K562 (cell line): ENCODE data around the gene DNAJB1. TPM values are rescaled to one million over a fixed set of nuclear protein-coding genes. Genes with fewer than 3 reads are reported as not detected.
A peak's percentile ranks its signal among the peaks of the same experiment; 100 is the strongest.

Experiments used
- DMBX1 ChIP-seq: fragments of 250-450 bp; sonication (Bioruptor Pico); IDR thresholded peaks from 2 replicates; pipeline ENCODE4 v1.8.0; 2022; ENCODE audit warnings: inconsistent platforms, mild to moderate bottlenecking, moderate library complexity, borderline replicate concordance
- FOXJ2 ChIP-seq: fragments of 200-800 bp; sonication (Bioruptor generic); IDR thresholded peaks from 2 replicates; pipeline ENCODE4 v1.6.1; 2016; ENCODE audit warnings: missing genetic modification characterization, missing compliant biosample characterization
- GTF2A2 ChIP-seq: IDR thresholded peaks from 2 replicates; pipeline ENCODE4 v1.6.1; 2016; ENCODE audit warnings: mild to moderate bottlenecking, missing genetic modification characterization, missing compliant biosample characterization
- HCFC1 ChIP-seq: IDR thresholded peaks from 2 replicates; pipeline ENCODE4 v1.6.1; 2012; ENCODE audit warnings: low read depth, low read length, improper control_type of control experiment
- L3MBTL2 ChIP-seq: fragments of 450-650 bp; IDR thresholded peaks from 2 replicates; pipeline ENCODE4 v1.6.1; 2016; ENCODE audit warnings: mild to moderate bottlenecking, moderate library complexity
- ZBED1 ChIP-seq: IDR thresholded peaks from 2 replicates; pipeline ENCODE4 v1.6.1; 2014
- ZNF583 ChIP-seq: fragments of 250-450 bp; sonication (Bioruptor Pico); IDR thresholded peaks from 2 replicates; pipeline ENCODE4 v1.4.0; 2020
- ZNF830 ChIP-seq: fragments of 250-450 bp; sonication (Bioruptor Pico); IDR thresholded peaks from 2 replicates; pipeline ENCODE4 v1.5.0; 2021; ENCODE audit warnings: mild to moderate bottlenecking
- polyA plus RNA-seq, 8 experiments: library from polyadenylated mRNA; depleted of rRNA in 4 of 8; stranded (reverse) in 5 of 8; unstranded in 3 of 8; fragments of >200 nt; fragmentation: Nextera tagmentation in 2 of 8; fragmentation: Illumina TruSeq in 1 of 8; extraction: Ambion mirVana in 2 of 8; extraction: Trizol in 1 of 8; gene quantifications; 2 replicates each; pipeline versions ENCODE4 v1.2.1 to v1.2.3, GENCODE V29; 2011 to 2014; ENCODE audit warnings: inconsistent platforms in 1 of 8, missing spikeins in 1 of 8
- total RNA-seq, 7 experiments: library from RNA; depleted of rRNA in 6 of 7; stranded (reverse); fragments of >200 nt in 6 of 7; fragmentation: Illumina TruSeq in 2 of 7; extraction: Trizol in 2 of 7; gene quantifications; 2 replicates each; pipeline versions ENCODE4 v1.2.1 to v1.2.3, GENCODE V29; 2011 to 2021; ENCODE audit warnings: low replicate concordance in 1 of 7
- TF ChIP-seq, protein P1 (sequence below), 2 experiments: fragments of 450-650 bp; formaldehyde crosslinking in 1 of 2; IDR thresholded peaks; 2 replicates each; pipeline versions ENCODE4 v1.4.0 to v1.6.1; 2014 to 2020; ENCODE audit warnings: mild to moderate bottlenecking in 2 of 2, borderline replicate concordance in 1 of 2, low read depth in 1 of 2
- TF ChIP-seq, protein P2 (sequence below): sonication (generic); formaldehyde crosslinking; IDR thresholded peaks from 2 replicates; pipeline ENCODE4 v1.8.1; 2023; ENCODE audit warnings: mild to moderate bottlenecking, missing genetic modification reagents
- TF ChIP-seq, protein P3 (sequence below): fragments of 250-450 bp; sonication (Bioruptor Pico); IDR thresholded peaks from 2 replicates; pipeline ENCODE4 v1.4.0; 2020; ENCODE audit warnings: mild to moderate bottlenecking, moderate library complexity
- TF ChIP-seq, protein P4 (sequence below): fragments of 450-650 bp; IDR thresholded peaks from 2 replicates; pipeline ENCODE4 v1.7.1; 2018; ENCODE audit warnings: mild to moderate bottlenecking, low read depth; ENCODE audit not compliant: partially characterized antibody

The DNAJB1 gene
- total and polyA plus RNA-seq, 9 of the 15 experiments (the other 6 are each of a cell fraction or from before 2014, with no cell fraction given): 13.2 to 113 (median 62.1) TPM

DNA sequence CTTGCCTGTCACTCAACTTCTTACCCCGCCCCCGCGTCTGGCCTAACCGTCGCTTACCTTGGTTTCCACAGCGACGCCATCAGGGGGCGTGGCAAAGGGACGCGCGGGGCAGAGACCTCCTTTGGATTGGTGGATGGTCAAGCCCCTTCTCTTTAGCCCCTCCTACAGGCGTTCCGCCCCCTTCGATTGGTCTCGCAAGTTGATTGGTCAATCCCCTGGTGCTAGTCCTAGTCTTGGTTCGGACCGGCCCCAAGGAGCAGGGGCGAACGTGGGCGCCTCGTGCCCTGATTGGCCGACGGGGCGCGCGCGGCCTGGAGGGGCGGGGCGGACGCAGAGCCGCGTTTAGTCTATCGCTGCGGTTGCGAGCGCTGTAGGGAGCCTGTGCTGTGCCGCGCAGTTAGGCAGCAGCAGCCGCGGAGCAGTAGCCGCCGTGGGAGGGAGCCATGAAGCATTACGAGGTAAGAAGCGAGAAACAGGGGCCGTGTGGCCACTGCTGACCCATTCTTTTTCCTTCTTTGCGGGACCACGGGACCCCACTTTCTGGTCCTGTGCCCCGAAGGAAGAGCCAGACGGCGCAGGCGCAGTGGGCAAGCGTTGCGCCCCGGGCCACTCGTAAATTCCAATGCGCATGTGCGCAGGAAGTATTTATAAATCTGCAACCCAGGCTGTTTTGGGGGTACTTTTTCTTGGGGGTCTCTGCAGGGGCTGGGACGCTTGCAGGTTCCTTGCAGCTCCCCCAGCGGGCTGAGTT, 11.2 kb upstream of the DNAJB1 start, which contains the start of gene TECR (continued):
- TF ChIP-seq, protein P1, sequence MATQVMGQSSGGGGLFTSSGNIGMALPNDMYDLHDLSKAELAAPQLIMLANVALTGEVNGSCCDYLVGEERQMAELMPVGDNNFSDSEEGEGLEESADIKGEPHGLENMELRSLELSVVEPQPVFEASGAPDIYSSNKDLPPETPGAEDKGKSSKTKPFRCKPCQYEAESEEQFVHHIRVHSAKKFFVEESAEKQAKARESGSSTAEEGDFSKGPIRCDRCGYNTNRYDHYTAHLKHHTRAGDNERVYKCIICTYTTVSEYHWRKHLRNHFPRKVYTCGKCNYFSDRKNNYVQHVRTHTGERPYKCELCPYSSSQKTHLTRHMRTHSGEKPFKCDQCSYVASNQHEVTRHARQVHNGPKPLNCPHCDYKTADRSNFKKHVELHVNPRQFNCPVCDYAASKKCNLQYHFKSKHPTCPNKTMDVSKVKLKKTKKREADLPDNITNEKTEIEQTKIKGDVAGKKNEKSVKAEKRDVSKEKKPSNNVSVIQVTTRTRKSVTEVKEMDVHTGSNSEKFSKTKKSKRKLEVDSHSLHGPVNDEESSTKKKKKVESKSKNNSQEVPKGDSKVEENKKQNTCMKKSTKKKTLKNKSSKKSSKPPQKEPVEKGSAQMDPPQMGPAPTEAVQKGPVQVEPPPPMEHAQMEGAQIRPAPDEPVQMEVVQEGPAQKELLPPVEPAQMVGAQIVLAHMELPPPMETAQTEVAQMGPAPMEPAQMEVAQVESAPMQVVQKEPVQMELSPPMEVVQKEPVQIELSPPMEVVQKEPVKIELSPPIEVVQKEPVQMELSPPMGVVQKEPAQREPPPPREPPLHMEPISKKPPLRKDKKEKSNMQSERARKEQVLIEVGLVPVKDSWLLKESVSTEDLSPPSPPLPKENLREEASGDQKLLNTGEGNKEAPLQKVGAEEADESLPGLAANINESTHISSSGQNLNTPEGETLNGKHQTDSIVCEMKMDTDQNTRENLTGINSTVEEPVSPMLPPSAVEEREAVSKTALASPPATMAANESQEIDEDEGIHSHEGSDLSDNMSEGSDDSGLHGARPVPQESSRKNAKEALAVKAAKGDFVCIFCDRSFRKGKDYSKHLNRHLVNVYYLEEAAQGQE (IDR thresholded peaks at IDR 0.05; ENCODE audit: borderline replicate concordance): no peak
- TF ChIP-seq, protein P1 (CRISPR knock-in tag; IDR thresholded peaks at IDR 0.05; ENCODE audit: low read depth): peak; percentile 78; the same call in 1 of the 2 replicates
- TF ChIP-seq, protein P2, sequence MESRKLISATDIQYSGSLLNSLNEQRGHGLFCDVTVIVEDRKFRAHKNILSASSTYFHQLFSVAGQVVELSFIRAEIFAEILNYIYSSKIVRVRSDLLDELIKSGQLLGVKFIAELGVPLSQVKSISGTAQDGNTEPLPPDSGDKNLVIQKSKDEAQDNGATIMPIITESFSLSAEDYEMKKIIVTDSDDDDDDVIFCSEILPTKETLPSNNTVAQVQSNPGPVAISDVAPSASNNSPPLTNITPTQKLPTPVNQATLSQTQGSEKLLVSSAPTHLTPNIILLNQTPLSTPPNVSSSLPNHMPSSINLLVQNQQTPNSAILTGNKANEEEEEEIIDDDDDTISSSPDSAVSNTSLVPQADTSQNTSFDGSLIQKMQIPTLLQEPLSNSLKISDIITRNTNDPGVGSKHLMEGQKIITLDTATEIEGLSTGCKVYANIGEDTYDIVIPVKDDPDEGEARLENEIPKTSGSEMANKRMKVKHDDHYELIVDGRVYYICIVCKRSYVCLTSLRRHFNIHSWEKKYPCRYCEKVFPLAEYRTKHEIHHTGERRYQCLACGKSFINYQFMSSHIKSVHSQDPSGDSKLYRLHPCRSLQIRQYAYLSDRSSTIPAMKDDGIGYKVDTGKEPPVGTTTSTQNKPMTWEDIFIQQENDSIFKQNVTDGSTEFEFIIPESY: no peak
- no peak for TF ChIP-seq GTF2A2 (tag)
- TF ChIP-seq ZBED1: peak; percentile 37; the same call in 1 of the 2 replicates
- peak; percentile 46 for TF ChIP-seq L3MBTL2
- TF ChIP-seq ZNF830: peak; percentile 56; the same call in 1 of the 2 replicates
- no peak for TF ChIP-seq HCFC1
- no peak for TF ChIP-seq ZNF583 (CRISPR knock-in tag)
- TF ChIP-seq DMBX1: no peak
- TF ChIP-seq, protein P3, sequence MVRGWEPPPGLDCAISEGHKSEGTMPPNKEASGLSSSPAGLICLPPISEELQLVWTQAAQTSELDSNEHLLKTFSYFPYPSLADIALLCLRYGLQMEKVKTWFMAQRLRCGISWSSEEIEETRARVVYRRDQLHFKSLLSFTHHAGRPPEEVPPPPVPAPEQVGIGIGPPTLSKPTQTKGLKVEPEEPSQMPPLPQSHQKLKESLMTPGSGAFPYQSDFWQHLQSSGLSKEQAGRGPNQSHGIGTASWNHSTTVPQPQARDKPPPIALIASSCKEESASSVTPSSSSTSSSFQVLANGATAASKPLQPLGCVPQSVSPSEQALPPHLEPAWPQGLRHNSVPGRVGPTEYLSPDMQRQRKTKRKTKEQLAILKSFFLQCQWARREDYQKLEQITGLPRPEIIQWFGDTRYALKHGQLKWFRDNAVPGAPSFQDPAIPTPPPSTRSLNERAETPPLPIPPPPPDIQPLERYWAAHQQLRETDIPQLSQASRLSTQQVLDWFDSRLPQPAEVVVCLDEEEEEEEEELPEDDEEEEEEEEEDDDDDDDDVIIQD (CRISPR knock-in tag): no peak
- TF ChIP-seq FOXJ2: 0 out of 2 replicates have a peak, but pooled peaks have one; percentile 58
- TF ChIP-seq, protein P4, sequence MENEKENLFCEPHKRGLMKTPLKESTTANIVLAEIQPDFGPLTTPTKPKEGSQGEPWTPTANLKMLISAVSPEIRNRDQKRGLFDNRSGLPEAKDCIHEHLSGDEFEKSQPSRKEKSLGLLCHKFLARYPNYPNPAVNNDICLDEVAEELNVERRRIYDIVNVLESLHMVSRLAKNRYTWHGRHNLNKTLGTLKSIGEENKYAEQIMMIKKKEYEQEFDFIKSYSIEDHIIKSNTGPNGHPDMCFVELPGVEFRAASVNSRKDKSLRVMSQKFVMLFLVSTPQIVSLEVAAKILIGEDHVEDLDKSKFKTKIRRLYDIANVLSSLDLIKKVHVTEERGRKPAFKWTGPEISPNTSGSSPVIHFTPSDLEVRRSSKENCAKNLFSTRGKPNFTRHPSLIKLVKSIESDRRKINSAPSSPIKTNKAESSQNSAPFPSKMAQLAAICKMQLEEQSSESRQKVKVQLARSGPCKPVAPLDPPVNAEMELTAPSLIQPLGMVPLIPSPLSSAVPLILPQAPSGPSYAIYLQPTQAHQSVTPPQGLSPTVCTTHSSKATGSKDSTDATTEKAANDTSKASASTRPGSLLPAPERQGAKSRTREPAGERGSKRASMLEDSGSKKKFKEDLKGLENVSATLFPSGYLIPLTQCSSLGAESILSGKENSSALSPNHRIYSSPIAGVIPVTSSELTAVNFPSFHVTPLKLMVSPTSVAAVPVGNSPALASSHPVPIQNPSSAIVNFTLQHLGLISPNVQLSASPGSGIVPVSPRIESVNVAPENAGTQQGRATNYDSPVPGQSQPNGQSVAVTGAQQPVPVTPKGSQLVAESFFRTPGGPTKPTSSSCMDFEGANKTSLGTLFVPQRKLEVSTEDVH: no peak
